HG03159 (cell line): ENCODE measurements around the gene TWIST2.

Experiments used
- ATAC-seq: cut with Tn5 transposase; IDR thresholded peaks from one replicate; pipeline ENCODE4 v1.9.1; 2021; ENCODE audit warnings: mild to moderate bottlenecking, moderate library complexity; ENCODE audit not compliant: unreplicated experiment

Gene TWIST2

GRCh38 chr2:238936162-238937052, 88.5 kb downstream of the TWIST2 start:
- no peak for ATAC-seq

GRCh38 chr2:238938003-238938400, 90.1 kb downstream of the TWIST2 start:
- no peak for ATAC-seq

GRCh38 chr2:238938401-238939055, 90.6 kb downstream of the TWIST2 start:
- no peak for ATAC-seq

- ATAC-seq: no peak
Measured at GRCh38 chr2:238939074-238939473, 91.2 kb downstream of the TWIST2 start.

GRCh38 chr2:238939521-238940403, 91.9 kb downstream of the TWIST2 start:
- ATAC-seq: no peak

- no peak for ATAC-seq
Measured at GRCh38 chr2:238940806-238941205, 92.9 kb downstream of the TWIST2 start.

GRCh38 chr2:238941262-238941792, 93.4 kb downstream of the TWIST2 start:
- no peak for ATAC-seq

- ATAC-seq: no peak
Measured at GRCh38 chr2:238942080-238942725, 94.3 kb downstream of the TWIST2 start.

GRCh38 chr2:238942726-238943300, 94.9 kb downstream of the TWIST2 start:
- no peak for ATAC-seq

- no peak for ATAC-seq
Measured at GRCh38 chr2:238943338-238944067, 95.6 kb downstream of the TWIST2 start.

- no peak for ATAC-seq
Measured at GRCh38 chr2:238945433-238946150, 97.7 kb downstream of the TWIST2 start.

GRCh38 chr2:238946318-238947242, 98.7 kb downstream of the TWIST2 start:
- no peak for ATAC-seq

- no peak for ATAC-seq
Measured at GRCh38 chr2:238947243-238947760, 99.4 kb downstream of the TWIST2 start.

GRCh38 chr2:238947920-238948710, 100.2 kb downstream of the TWIST2 start:
- no peak for ATAC-seq

GRCh38 chr2:238948765-238949641, 101.1 kb downstream of the TWIST2 start:
- no peak for ATAC-seq
